GM12891 (cell line): Measurements from ENCODE around the gene UFD1.
"Not testable (repeated sequence)": the region's sequence is repeated elsewhere in the genome, so short reads cannot be mapped to it uniquely, and the experiment has no call there.

Experiments
- POLR2A ChIP-seq: IDR thresholded peaks from 2 replicates; pipeline ENCODE4 v1.6.1; 2011; ENCODE audit warnings: low read depth, low read length, control low read depth
- POLR2AphosphoS5 ChIP-seq: IDR thresholded peaks from 2 replicates; pipeline ENCODE4 v1.6.1; 2011; ENCODE audit warnings: low read depth, low read length, control low read depth
- SPI1 ChIP-seq: IDR thresholded peaks from 2 replicates; pipeline ENCODE4 v1.6.1; 2011; ENCODE audit warnings: low read depth, low read length, control low read depth
- TAF1 ChIP-seq: IDR thresholded peaks from 2 replicates; pipeline ENCODE4 v1.6.1; 2011; ENCODE audit warnings: low read depth, low read length, control low read depth

DNA sequence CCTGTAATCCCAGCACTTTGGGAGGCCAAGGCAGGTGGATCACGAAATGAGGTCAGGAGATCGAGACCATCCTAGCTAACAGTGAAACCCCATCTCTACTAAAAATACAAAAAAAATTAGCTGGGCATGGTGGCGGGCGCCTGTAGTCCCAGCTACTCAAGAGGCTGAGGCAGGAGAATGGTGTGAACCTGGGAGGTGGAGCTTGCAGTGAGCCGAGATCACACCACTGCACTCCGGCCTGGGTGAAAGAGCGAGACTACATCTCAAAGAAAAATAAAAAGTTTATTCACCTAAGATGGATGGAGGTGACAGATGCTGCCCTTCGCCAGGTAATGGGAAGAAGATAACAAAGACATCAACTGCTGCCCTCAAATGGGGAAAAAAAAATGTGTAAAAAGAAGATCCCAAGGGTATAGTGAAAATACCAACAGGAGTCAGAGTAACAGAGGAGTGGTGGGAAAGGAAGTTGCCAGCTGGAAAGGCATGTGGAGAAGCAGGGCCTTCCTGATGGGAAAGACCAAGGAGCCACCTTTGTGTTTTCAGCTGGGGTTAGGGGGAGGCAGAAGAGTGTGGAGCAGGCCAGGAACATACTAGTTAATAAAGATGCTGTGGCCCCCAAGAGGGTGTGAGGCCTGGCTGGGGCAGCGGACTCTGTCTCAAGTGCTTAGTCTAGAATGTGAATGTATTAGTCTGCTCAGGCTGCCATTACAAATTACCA lies 42.4 kb downstream of the UFD1 start:
- not testable (repeated sequence) for TF ChIP-seq POLR2AphosphoS5, POLR2A, SPI1, TAF1
